ENCODE data around the gene TCP10L. TPM values are rescaled to one million over a fixed set of nuclear protein-coding genes. Genes with fewer than 3 reads are reported as not detected.

The TCP10L gene
- total and polyA plus RNA-seq, 7 experiments from 2014 or later = 0.13 to 1.4 (median 0.54) TPM; not detected in 1

GRCh38 chr21:32584472-32584871, 851 bp downstream of the TCP10L start:
- H3K4me3 Mint-ChIP-seq = no peak overlapping the region
- DNase-seq (no peak), ATAC-seq (no peak)
- no peaks in the 10 kb centered on the region for H3K36me3 ChIP-seq (ENCODE audit: control insufficient read depth in 2 of 3, insufficient read depth in 3 of 3, low read length in 3 of 3)
- H3K27ac Mint-ChIP-seq = no peak overlapping the region
- ChIA-PET CTCF (no interaction called here), POLR2A (no interaction called here)
- H3K4me1 ChIP-seq (ENCODE audit: control insufficient read depth in 2 of 2, insufficient read depth in 2 of 2, low read length in 2 of 2) = no peaks in the 10 kb centered on the region
- no peak overlapping the region for H3K27ac ChIP-seq (ENCODE audit: low read depth, low read length)
- peaks cover 0 to 6% (median 0%) of the 10 kb centered on the region in 7 donors for H3K4me1 Mint-ChIP-seq
- intact Hi-C loops (cut with micrococcal nuclease) = no loop called here
- no peaks in the 10 kb centered on the region for H3K9me3 Mint-ChIP-seq
- peaks cover 0 to 4% (median 0%) of the 10 kb centered on the region in 5 donors for H3K27me3 Mint-ChIP-seq
- H3K27me3 ChIP-seq (ENCODE audit: control insufficient read depth in 2 of 2, insufficient read depth in 2 of 2, low read length in 2 of 2) = no peaks in the 10 kb centered on the region
- no peak overlapping the region for H3K4me3 ChIP-seq (ENCODE audit: low read length)
- no peaks in the 10 kb centered on the region for H3K9me3 ChIP-seq (ENCODE audit: control insufficient read depth in 2 of 3, low read length in 3 of 3)
- H3K36me3 Mint-ChIP-seq = peaks cover 0 to 7% (median 0%) of the 10 kb centered on the region in 5 donors

- POLR2A ChIA-PET = no interaction called here
- Histone ChIP-seq H3K9me3 (ENCODE audit: control insufficient read depth in 2 of 3, low read length in 3 of 3) (no peaks in the 10 kb centered on the region), H3K4me1 (ENCODE audit: control insufficient read depth in 2 of 2, insufficient read depth in 2 of 2, low read length in 2 of 2) (no peaks in the 10 kb centered on the region), H3K4me3 (ENCODE audit: low read length) (no peak overlapping the region), H3K27me3 (ENCODE audit: control insufficient read depth in 2 of 2, insufficient read depth in 2 of 2, low read length in 2 of 2) (no peaks in the 10 kb centered on the region), H3K27ac (ENCODE audit: low read depth, low read length) (no peak overlapping the region), H3K36me3 (ENCODE audit: control insufficient read depth in 2 of 3, insufficient read depth in 3 of 3, low read length in 3 of 3) (no peaks in the 10 kb centered on the region)
- intact Hi-C loops (cut with micrococcal nuclease) = no loop called here
- ATAC-seq = no peak
- H3K9me3 Mint-ChIP-seq = no peaks in the 10 kb centered on the region
- H3K27me3 Mint-ChIP-seq = peaks cover 0 to 4% (median 0%) of the 10 kb centered on the region in 5 donors
- peaks cover 0 to 7% (median 0%) of the 10 kb centered on the region in 5 donors for H3K36me3 Mint-ChIP-seq
- DNase-seq = no peak
- peaks cover 0 to 6% (median 0%) of the 10 kb centered on the region in 7 donors for H3K4me1 Mint-ChIP-seq
- no peak overlapping the region for H3K27ac Mint-ChIP-seq
- CTCF ChIA-PET = interaction anchor here (0.6 kb wide), 1 partner anchor 1005 kb away, joined by 3 read pairs; no protein-coding TSS in a partner anchor
- no peak overlapping the region for H3K4me3 Mint-ChIP-seq
These were observed 3.6 kb downstream of the TCP10L start for GRCh38 chr21:32581732-32582131.

- Histone ChIP-seq H3K9me3 (ENCODE audit: control insufficient read depth in 2 of 3, low read length in 3 of 3) (no peaks in the 10 kb centered on the region), H3K27me3 (ENCODE audit: control insufficient read depth in 2 of 2, insufficient read depth in 2 of 2, low read length in 2 of 2) (no peaks in the 10 kb centered on the region), H3K27ac (ENCODE audit: low read depth, low read length) (no peak overlapping the region), H3K4me1 (ENCODE audit: control insufficient read depth in 2 of 2, insufficient read depth in 2 of 2, low read length in 2 of 2) (no peaks in the 10 kb centered on the region), H3K4me3 (ENCODE audit: low read length) (no peak overlapping the region), H3K36me3 (ENCODE audit: control insufficient read depth in 2 of 3, insufficient read depth in 3 of 3, low read length in 3 of 3) (no peaks in the 10 kb centered on the region)
- H3K27ac Mint-ChIP-seq = no peak overlapping the region
- peaks cover 0 to 6% (median 0%) of the 10 kb centered on the region in 7 donors for H3K4me1 Mint-ChIP-seq
- no peaks in the 10 kb centered on the region for H3K9me3 Mint-ChIP-seq
- H3K4me3 Mint-ChIP-seq = no peak overlapping the region
- H3K27me3 Mint-ChIP-seq = peaks cover 0 to 4% (median 0%) of the 10 kb centered on the region in 5 donors
- ChIA-PET POLR2A (no interaction called here), CTCF (no interaction called here)
- intact Hi-C loops (cut with micrococcal nuclease) = no loop called here
- H3K36me3 Mint-ChIP-seq = peaks cover 0 to 7% (median 0%) of the 10 kb centered on the region in 5 donors
- no peak for DNase-seq
- ATAC-seq = no peak
These were observed 4.4 kb downstream of the TCP10L start for GRCh38 chr21:32580949-32581348.

- H3K9me3 ChIP-seq (ENCODE audit: control insufficient read depth in 2 of 3, low read length in 3 of 3) = no peaks in the 10 kb centered on the region
- ATAC-seq = no peak
These were observed 7.1 kb downstream of the TCP10L start for GRCh38 chr21:32578107-32578691.

GRCh38 chr21:32576011-32576410, 9.3 kb downstream of the TCP10L start:
- Mint-ChIP-seq H3K9me3 (no peaks in the 10 kb centered on the region), H3K27ac (no peak overlapping the region), H3K27me3 (no peaks in the 10 kb centered on the region), H3K4me1 (no peaks in the 10 kb centered on the region), H3K36me3 (peaks cover 0 to 4% (median 0%) of the 10 kb centered on the region in 5 donors), H3K4me3 (no peak overlapping the region)
- Histone ChIP-seq H3K9me3 (ENCODE audit: control insufficient read depth in 2 of 3, low read length in 3 of 3) (no peaks in the 10 kb centered on the region), H3K36me3 (ENCODE audit: control insufficient read depth in 2 of 3, insufficient read depth in 3 of 3, low read length in 3 of 3) (no peaks in the 10 kb centered on the region), H3K4me1 (ENCODE audit: control insufficient read depth in 2 of 2, insufficient read depth in 2 of 2, low read length in 2 of 2) (no peaks in the 10 kb centered on the region), H3K4me3 (ENCODE audit: low read length) (no peak overlapping the region), H3K27me3 (ENCODE audit: control insufficient read depth in 2 of 2, insufficient read depth in 2 of 2, low read length in 2 of 2) (no peaks in the 10 kb centered on the region), H3K27ac (ENCODE audit: low read depth, low read length) (no peak overlapping the region)
- ATAC-seq (no peak), DNase-seq (no peak)
- intact Hi-C loops (cut with micrococcal nuclease) = loop anchor here in 1 of 2 donors (10.0 kb wide), 1 partner anchor 791 kb away; no protein-coding TSS in a partner anchor
- ChIA-PET POLR2A (no interaction called here), CTCF (interaction anchor here (0.6 kb wide), 1 partner anchor 140 kb away, joined by 9 read pairs; no protein-coding TSS in a partner anchor)

More at GRCh38 chr21:32578107-32578691, 7.1 kb downstream of the TCP10L start:
- no peak for DNase-seq
- ChIA-PET CTCF (interaction anchor here (0.7 kb wide), 1 partner anchor 22 kb away, joined by 3 read pairs; no protein-coding TSS in a partner anchor), POLR2A (no interaction called here)
- Mint-ChIP-seq H3K4me3 (no peak overlapping the region), H3K27ac (no peak overlapping the region), H3K27me3 (no peaks in the 10 kb centered on the region), H3K9me3 (no peaks in the 10 kb centered on the region), H3K4me1 (no peaks in the 10 kb centered on the region), H3K36me3 (peaks cover 0 to 4% (median 0%) of the 10 kb centered on the region in 5 donors)
- intact Hi-C loops (cut with micrococcal nuclease) = loop anchor here in 1 of 2 donors (10.0 kb wide), 1 partner anchor 793 kb away; no protein-coding TSS in a partner anchor
- Histone ChIP-seq H3K27ac (ENCODE audit: low read depth, low read length) (no peak overlapping the region), H3K4me3 (ENCODE audit: low read length) (no peak overlapping the region), H3K4me1 (ENCODE audit: control insufficient read depth in 2 of 2, insufficient read depth in 2 of 2, low read length in 2 of 2) (no peaks in the 10 kb centered on the region), H3K27me3 (ENCODE audit: control insufficient read depth in 2 of 2, insufficient read depth in 2 of 2, low read length in 2 of 2) (no peaks in the 10 kb centered on the region), H3K36me3 (ENCODE audit: control insufficient read depth in 2 of 3, insufficient read depth in 3 of 3, low read length in 3 of 3) (no peaks in the 10 kb centered on the region)

GRCh38 chr21:32574946-32575925, 10.1 kb downstream of the TCP10L start:
- ATAC-seq (no peak), DNase-seq (no peak)
- CTCF ChIA-PET = interaction anchor here (0.6 to 1.3 kb wide), 2 partner anchors 26 to 140 kb away, joined by 5 to 9 read pairs; no protein-coding TSS in a partner anchor
- POLR2A ChIA-PET = no interaction called here
- H3K9me3 Mint-ChIP-seq = no peaks in the 10 kb centered on the region
- H3K27me3 Mint-ChIP-seq = no peaks in the 10 kb centered on the region
- intact Hi-C loops (cut with micrococcal nuclease) = loop anchor here in 1 of 2 donors (10.0 kb wide), 1 partner anchor 790 kb away; no protein-coding TSS in a partner anchor
- Histone ChIP-seq H3K4me3 (ENCODE audit: low read length) (no peak overlapping the region), H3K9me3 (ENCODE audit: control insufficient read depth in 2 of 3, low read length in 3 of 3) (no peaks in the 10 kb centered on the region), H3K27me3 (ENCODE audit: control insufficient read depth in 2 of 2, insufficient read depth in 2 of 2, low read length in 2 of 2) (no peaks in the 10 kb centered on the region), H3K36me3 (ENCODE audit: control insufficient read depth in 2 of 3, insufficient read depth in 3 of 3, low read length in 3 of 3) (no peaks in the 10 kb centered on the region), H3K4me1 (ENCODE audit: control insufficient read depth in 2 of 2, insufficient read depth in 2 of 2, low read length in 2 of 2) (peaks cover 0 to 2% of the 10 kb centered on the region in 2 donors), H3K27ac (ENCODE audit: low read depth, low read length) (no peak overlapping the region)
- H3K27ac Mint-ChIP-seq = no peak overlapping the region
- no peak overlapping the region for H3K4me3 Mint-ChIP-seq
- H3K36me3 Mint-ChIP-seq = no peaks in the 10 kb centered on the region
- H3K4me1 Mint-ChIP-seq = peaks cover 0 to 4% (median 2%) of the 10 kb centered on the region in 7 donors
